PC-3 (cell line): ENCODE measurements around the gene UBAP1L. TPM values are rescaled to one million over a fixed set of nuclear protein-coding genes. Genes with fewer than 3 reads are reported as not detected.

Source experiments
- ATAC-seq: fragments of 200-7000 bp; cut with Tn5 transposase; 2 replicates; pipeline ENCODE4 v1.9.1; 2020; ENCODE audit warnings: mild to moderate bottlenecking, moderate library complexity
- BruUV-seq: library from RNA; stranded (reverse); fragments of 400-500 nt; replicated peaks from 2 replicates; lab custom pipeline; 2021; lab: Mats Ljungman, UMichigan
- CTCF ChIA-PET: fragments of 300-600 bp; sonication (Branson Sonifier 250); formaldehyde crosslinking; loops from one replicate; lab custom pipeline; 2022; ENCODE audit warnings: antibody characterized with exemption; lab: Charles Lee
- POLR2A ChIA-PET: fragments of 300-600 bp; sonication (Branson Sonifier 250); formaldehyde crosslinking; loops from one replicate; lab custom pipeline; 2022; ENCODE audit warnings: antibody characterized with exemption; ENCODE audit not compliant: unreplicated experiment; lab: Charles Lee
- DNase-seq: peaks from one replicate; pipeline ENCODE4 v3.0.0-alpha.2; 2015
- H2AFZ ChIP-seq: fragments of 300-600 bp; sonication (generic); 2 replicates; pipeline ENCODE4 v1.6.0; 2016; ENCODE audit warnings: antibody characterized with exemption, low read length
- H3F3A ChIP-seq: fragments of 300-600 bp; sonication (generic); one replicate; pipeline ENCODE4 v1.6.0; 2017; ENCODE audit warnings: antibody characterized with exemption, low read length, control low read depth, mild to moderate bottlenecking; ENCODE audit not compliant: unreplicated experiment
- H3K27ac ChIP-seq: fragments of 300-600 bp; sonication (generic); 2 replicates; pipeline ENCODE4 v1.5.1; 2016; ENCODE audit warnings: mild to moderate bottlenecking, low read length
- H3K27me3 ChIP-seq: fragments of 300-600 bp; sonication (generic); 2 replicates; pipeline ENCODE4 v1.6.1; 2016; ENCODE audit warnings: low read length, mixed read lengths
- H3K36me3 ChIP-seq: fragments of 300-600 bp; sonication (generic); 2 replicates; pipeline ENCODE4 v1.6.1; 2016; ENCODE audit warnings: low read depth, mixed run types, low read length, mixed read lengths
- H3K4me1 ChIP-seq: fragments of 300-600 bp; sonication (generic); 2 replicates; pipeline ENCODE4 v1.5.1; 2016; ENCODE audit warnings: low read length; ENCODE audit not compliant: insufficient read depth
- H3K4me2 ChIP-seq: fragments of 300-600 bp; sonication (generic); 2 replicates; pipeline ENCODE4 v1.6.0; 2016; ENCODE audit warnings: low read length
- H3K4me3 ChIP-seq: fragments of 300-600 bp; sonication (generic); 2 replicates; pipeline ENCODE4 v1.5.1; 2016; ENCODE audit warnings: mild to moderate bottlenecking, low read length, mixed read lengths
- H3K79me2 ChIP-seq: fragments of 300-600 bp; sonication (generic); 2 replicates; pipeline ENCODE4 v1.6.1; 2017; ENCODE audit warnings: low read length, mixed read lengths
- H3K9ac ChIP-seq: fragments of 300-600 bp; sonication (generic); 2 replicates; pipeline ENCODE4 v1.6.0; 2016; ENCODE audit warnings: mild to moderate bottlenecking, low read length
- H3K9me2 ChIP-seq: fragments of 300-600 bp; sonication (generic); replicated peaks from 2 replicates; pipeline ENCODE4 v1.6.1; 2016; ENCODE audit warnings: mixed run types, low read length, mixed read lengths
- H3K9me3 ChIP-seq: fragments of 300-600 bp; sonication (generic); 2 replicates; pipeline ENCODE4 v1.6.1; 2016; ENCODE audit warnings: low read length, mixed read lengths
- H4K20me1 ChIP-seq: fragments of 300-600 bp; sonication (generic); 2 replicates; pipeline ENCODE4 v1.6.1; 2016; ENCODE audit warnings: low read length, mixed read lengths
- EZH2 ChIP-seq: fragments of 300-600 bp; sonication (generic); IDR thresholded peaks from one replicate; pipeline ENCODE4 v1.6.1; 2017; ENCODE audit warnings: antibody characterized with exemption, mild to moderate bottlenecking, low read length; ENCODE audit not compliant: unreplicated experiment
- EZH2phosphoT487 ChIP-seq: fragments of 300-600 bp; sonication (generic); IDR thresholded peaks from 2 replicates; pipeline ENCODE4 v1.6.1; 2018; ENCODE audit warnings: mild to moderate bottlenecking, antibody characterized with exemption, low read length, borderline replicate concordance
- intact Hi-C: fragments of 100-400 bp; cut with micrococcal nuclease; formaldehyde crosslinking; loops from 2 replicates; pipeline ENCODE4 v1.9.0; 2023
- total RNA-seq: library from RNA; depleted of rRNA; stranded (reverse); fragments of >200 nt; gene quantifications from 2 replicates; pipeline ENCODE4 v1.2.3, GENCODE V29; 2014
- TF ChIP-seq, protein P1 (sequence below): fragments of 300-600 bp; sonication (generic); conservative IDR thresholded peaks from 2 replicates; pipeline ENCODE4 v1.5.1; 2017; ENCODE audit warnings: antibody characterized with exemption, low read depth, mild to moderate bottlenecking, low read length

UBAP1L gene
- total RNA-seq, 1 experiment from 2014 or later: 3.4 TPM

DNA sequence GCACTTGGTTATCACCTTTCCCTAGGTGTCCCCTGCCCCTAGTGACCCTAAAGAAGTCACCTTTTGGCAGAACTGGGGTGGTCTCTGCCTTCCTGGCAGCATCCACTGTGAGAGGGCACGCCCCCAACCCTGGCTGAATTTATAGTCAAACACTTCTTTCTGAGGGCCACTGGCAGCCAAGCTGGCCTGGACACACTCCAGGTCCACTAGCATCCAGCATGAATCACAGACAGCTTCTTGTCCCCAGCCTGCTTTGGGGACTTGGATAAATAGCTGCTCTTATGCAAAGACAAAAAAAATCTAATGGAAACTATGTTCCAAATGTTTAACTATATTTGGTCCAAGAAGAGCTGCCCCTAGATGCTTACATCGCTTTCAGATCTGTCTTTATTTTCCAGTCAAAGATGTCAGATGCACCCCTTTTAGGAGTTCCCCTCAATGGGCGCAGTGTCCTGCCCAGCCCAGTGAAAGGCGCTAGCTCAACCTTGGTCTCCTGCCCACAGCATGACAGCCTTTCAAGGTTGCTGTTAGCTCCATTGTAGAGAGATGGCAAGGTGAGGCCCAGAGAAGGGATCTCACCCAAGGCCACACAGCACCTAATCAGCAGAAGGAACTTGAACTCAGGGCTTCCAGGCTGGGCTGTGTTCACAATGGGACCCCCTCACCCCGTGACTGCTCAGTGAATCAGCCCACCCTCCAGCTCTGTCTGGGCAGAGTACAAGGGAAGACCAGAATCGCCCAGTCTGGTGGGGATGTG is 54.2 kb downstream of the UBAP1L start:
- Histone ChIP-seq H3K4me1 (peaks cover 11% of the 10 kb centered on the region), H3K9me3 (no peaks in the 10 kb centered on the region), H3K79me2 (no peaks in the 10 kb centered on the region), H3K4me3 (no peak overlapping the region), H3K27me3 (no peaks in the 10 kb centered on the region), H2AFZ (no peak overlapping the region), H3K27ac (no peak overlapping the region), H3F3A (no peaks in the 10 kb centered on the region), H3K9ac (no peak overlapping the region), H3K9me2 (no peaks in the 10 kb centered on the region), H3K36me3 (no peaks in the 10 kb centered on the region), H4K20me1 (no peaks in the 10 kb centered on the region), H3K4me2 (no peak overlapping the region)
- POLR2A ChIA-PET: no interaction called here
- no peak for DNase-seq
- TF ChIP-seq EZH2 (no peak), EZH2phosphoT487 (no peak)
- TF ChIP-seq, protein P1, sequence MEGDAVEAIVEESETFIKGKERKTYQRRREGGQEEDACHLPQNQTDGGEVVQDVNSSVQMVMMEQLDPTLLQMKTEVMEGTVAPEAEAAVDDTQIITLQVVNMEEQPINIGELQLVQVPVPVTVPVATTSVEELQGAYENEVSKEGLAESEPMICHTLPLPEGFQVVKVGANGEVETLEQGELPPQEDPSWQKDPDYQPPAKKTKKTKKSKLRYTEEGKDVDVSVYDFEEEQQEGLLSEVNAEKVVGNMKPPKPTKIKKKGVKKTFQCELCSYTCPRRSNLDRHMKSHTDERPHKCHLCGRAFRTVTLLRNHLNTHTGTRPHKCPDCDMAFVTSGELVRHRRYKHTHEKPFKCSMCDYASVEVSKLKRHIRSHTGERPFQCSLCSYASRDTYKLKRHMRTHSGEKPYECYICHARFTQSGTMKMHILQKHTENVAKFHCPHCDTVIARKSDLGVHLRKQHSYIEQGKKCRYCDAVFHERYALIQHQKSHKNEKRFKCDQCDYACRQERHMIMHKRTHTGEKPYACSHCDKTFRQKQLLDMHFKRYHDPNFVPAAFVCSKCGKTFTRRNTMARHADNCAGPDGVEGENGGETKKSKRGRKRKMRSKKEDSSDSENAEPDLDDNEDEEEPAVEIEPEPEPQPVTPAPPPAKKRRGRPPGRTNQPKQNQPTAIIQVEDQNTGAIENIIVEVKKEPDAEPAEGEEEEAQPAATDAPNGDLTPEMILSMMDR: no peak
- intact Hi-C loops: no loop called here
- BruUV-seq: no TSS peak
- CTCF ChIA-PET: no interaction called here
- no peak for ATAC-seq

DNA sequence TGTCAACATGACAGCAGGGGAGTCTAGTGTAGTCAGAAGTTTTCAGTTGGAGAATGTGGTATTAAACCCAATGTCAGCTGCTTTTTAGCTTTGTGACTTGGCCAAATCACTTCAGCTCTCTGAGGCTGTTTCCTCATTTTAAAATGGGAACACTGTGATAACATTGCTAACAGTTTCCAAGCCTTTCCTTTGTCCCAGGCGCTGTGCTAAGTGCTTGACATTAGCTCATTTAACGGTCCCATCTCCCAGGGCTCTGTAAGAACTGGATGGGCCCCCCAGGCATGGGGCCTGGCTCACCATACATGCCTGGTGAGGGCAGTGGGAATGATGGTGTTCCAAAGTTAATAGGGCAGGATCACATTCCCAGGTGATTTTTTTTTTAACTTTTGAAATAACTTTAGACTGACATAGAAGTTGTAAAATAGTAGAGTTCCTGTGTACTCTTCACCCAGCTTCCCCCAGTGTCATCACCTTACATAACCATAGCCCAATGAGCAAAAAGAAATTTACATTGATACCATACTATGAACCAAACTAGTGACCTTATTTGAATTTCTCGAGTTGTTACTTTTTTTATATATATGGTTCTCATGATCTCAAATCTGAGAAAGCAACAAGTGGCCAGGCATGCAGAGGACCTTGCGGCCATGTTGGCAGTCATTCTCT is 54.9 kb downstream of the UBAP1L start:
- no peaks in the 10 kb centered on the region for H3F3A ChIP-seq
- intact Hi-C loops: loop anchor here (10.0 kb wide), 1 partner anchor 215 kb away; no protein-coding TSS in a partner anchor
- H3K9me2 ChIP-seq: no peaks in the 10 kb centered on the region
- ChIA-PET POLR2A (no interaction called here), CTCF (no interaction called here)
- no peak overlapping the region for H3K9ac ChIP-seq
- H3K79me2 ChIP-seq: no peaks in the 10 kb centered on the region
- H3K4me2 ChIP-seq: no peak overlapping the region
- H4K20me1 ChIP-seq: no peaks in the 10 kb centered on the region
- H3K4me3 ChIP-seq: no peak overlapping the region
- no peak overlapping the region for H3K27ac ChIP-seq
- no peak overlapping the region for H2AFZ ChIP-seq
- H3K36me3 ChIP-seq: no peaks in the 10 kb centered on the region
- DNase-seq (no peak), ATAC-seq (no peak)
- no peaks in the 10 kb centered on the region for H3K27me3 ChIP-seq
- BruUV-seq: no TSS peak
- H3K9me3 ChIP-seq: no peaks in the 10 kb centered on the region
- H3K4me1 ChIP-seq: peaks cover 17% of the 10 kb centered on the region
- TF ChIP-seq, protein P1: no peak
- TF ChIP-seq EZH2 (no peak), EZH2phosphoT487 (no peak)

DNA sequence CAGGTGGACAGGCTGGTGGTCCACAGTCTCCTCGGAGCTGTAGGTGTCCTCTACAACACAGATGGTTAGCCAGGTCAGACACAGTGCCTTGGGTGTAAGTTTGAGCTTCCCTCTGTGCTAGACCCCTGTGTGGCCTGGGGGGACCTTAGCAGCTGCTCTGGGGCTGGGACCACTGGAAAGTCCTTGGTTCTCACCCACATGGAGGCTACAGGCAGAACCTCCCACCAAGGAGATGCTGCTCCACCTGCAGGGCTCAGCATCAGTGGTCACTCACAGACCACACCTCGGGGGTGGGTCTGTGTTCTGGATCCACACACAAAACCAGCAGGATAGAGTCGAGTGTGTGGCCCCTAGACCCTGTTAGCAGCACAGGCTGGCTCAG is 55.6 kb downstream of the UBAP1L start:
- ChIA-PET POLR2A (no interaction called here), CTCF (no interaction called here)
- Histone ChIP-seq H3K4me2 (no peak overlapping the region), H3K36me3 (no peaks in the 10 kb centered on the region), H3F3A (no peaks in the 10 kb centered on the region), H3K27me3 (no peaks in the 10 kb centered on the region), H3K9me2 (no peaks in the 10 kb centered on the region), H2AFZ (no peak overlapping the region), H4K20me1 (no peaks in the 10 kb centered on the region), H3K4me1 (peaks cover 17% of the 10 kb centered on the region), H3K79me2 (no peaks in the 10 kb centered on the region), H3K27ac (no peak overlapping the region), H3K9ac (no peak overlapping the region), H3K9me3 (no peaks in the 10 kb centered on the region), H3K4me3 (no peak overlapping the region)
- BruUV-seq: no TSS peak
- intact Hi-C loops: loop anchor here (10.0 kb wide), 1 partner anchor 215 kb away; no protein-coding TSS in a partner anchor
- TF ChIP-seq, protein P1: no peak
- ATAC-seq: no peak
- no peak for DNase-seq
